ENCODE data around the gene ACRV1.

ACRV1 gene

DNA sequence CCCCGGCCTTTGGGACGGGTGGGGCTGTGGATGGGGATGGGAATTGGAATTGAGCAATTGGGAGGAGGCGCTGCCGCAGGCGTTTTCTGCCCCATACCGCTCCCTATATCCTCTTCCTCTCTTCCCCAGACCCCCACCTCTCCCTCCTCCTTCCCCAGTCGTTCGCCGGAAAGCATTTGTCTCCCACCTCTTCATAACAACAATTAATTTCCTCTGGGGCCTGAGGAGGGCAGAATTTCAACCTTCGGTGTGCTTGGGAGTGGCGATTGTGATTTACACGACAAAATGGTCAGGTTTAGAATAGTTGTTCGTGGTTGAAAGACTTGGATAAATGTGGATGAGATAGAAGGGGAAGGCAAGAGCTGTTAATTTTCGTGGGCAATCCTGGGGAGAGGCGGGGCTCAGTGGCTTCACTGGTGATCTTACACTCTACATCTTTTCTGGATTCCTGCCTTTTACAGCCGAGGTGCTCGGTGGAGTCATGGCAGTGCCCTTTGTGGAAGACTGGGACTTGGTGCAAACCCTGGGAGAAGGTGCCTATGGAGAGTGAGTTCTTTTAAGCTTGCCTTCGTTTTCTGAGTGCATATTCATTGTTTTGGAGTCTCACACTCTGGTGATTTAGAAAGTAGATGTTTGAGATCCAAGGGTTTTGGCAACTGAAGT is 54.2 kb downstream of the ACRV1 start:
- FAIRE-seq: peak; percentile 54
- peak; percentile 10 for DNase-seq (ENCODE audit: insufficient read length, low spot score)
- TF ChIP-seq TAF1 (IDR thresholded peaks at IDR 0.05; ENCODE audit: low read depth, low read length): no peak
- no peak for TF ChIP-seq PAX5 (IDR thresholded peaks at IDR 0.05; ENCODE audit: insufficient read depth, low read length, severe bottlenecking)
- no peak for TF ChIP-seq SPI1 (IDR thresholded peaks at IDR 0.05; ENCODE audit: low read depth, low read length)
- TF ChIP-seq POU2F2 (IDR thresholded peaks at IDR 0.05; ENCODE audit: low read depth, low read length): no peak
- TF ChIP-seq POLR2AphosphoS5 (IDR thresholded peaks at IDR 0.05; ENCODE audit: low read depth, low read length): no peak
- TF ChIP-seq POLR2A (IDR thresholded peaks at IDR 0.05; ENCODE audit: low read depth, low read length): no peak

DNA sequence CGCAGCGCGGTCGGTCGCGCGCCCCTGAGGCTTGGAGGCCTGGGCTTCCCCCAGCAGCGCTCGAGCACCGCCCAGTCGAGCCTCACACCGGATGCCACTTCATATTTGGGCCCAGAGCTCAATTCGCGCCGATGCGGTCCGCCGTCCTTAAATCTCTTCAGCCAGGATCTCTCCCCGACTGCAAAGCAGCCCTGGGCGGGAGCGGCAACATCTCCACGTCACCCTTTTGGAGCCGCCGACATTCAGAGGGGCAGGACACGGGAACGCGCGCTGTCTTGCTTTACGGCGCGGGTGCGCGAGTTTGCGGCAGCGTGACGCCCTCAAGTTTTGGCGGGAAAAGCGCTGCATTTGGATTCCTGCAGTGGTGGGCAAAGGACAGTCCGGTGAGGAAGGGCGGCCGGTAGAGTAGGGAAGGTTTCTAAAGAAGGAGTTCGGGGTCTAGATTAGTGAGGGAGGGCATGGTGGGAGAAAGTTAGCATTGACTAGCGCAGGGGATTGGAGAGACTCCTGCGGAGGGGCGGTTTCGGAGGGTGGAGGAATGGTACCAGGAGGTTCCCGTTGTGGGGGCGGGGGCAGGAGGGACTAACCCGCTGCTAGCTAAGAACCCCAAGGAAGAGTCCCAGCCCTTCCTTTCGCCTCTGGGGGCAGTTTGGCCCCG is 54.9 kb downstream of the ACRV1 start:
- peak; percentile 66 for DNase-seq (ENCODE audit: insufficient read length, low spot score)
- TF ChIP-seq POLR2AphosphoS5 (IDR thresholded peaks at IDR 0.05; ENCODE audit: low read depth, low read length): peak; percentile 78; the same call in 1 of the 2 replicates
- TF ChIP-seq TAF1 (IDR thresholded peaks at IDR 0.05; ENCODE audit: low read depth, low read length): peak; percentile 94
- no peak; the same call in 1 of the 2 replicates for TF ChIP-seq POU2F2 (IDR thresholded peaks at IDR 0.05; ENCODE audit: low read depth, low read length)
- TF ChIP-seq POLR2A (IDR thresholded peaks at IDR 0.05; ENCODE audit: low read depth, low read length): peak; percentile 82
- TF ChIP-seq PAX5 (IDR thresholded peaks at IDR 0.05; ENCODE audit: insufficient read depth, low read length, severe bottlenecking): no peak
- peak; percentile 96 for FAIRE-seq

DNA sequence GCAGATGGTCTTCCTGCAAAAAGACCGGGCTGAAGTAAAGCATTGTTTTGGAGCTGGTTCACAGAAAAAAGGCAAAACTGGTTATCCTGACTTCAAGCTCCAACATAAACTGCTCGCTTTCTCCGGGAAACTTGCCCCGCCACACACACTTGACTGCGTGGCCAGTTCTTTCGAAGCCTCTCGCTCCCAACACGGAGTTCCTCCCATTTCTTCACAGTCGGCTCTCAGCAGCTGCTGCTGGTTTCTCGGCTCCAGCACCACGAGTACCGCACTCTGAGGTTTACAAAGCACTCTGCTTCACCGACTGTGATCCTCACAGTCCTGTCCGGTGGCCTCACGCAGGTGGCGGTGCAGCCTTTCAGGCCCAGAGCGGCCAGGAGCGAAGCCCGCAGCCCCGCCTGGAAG is 55.4 kb downstream of the ACRV1 start:
- TF ChIP-seq POLR2A (IDR thresholded peaks at IDR 0.05; ENCODE audit: low read depth, low read length) (no peak), POLR2AphosphoS5 (IDR thresholded peaks at IDR 0.05; ENCODE audit: low read depth, low read length) (peak; percentile 69; the same call in 1 of the 2 replicates), SPI1 (IDR thresholded peaks at IDR 0.05; ENCODE audit: low read depth, low read length) (0 out of 2 replicates have a peak, but pooled peaks have one; percentile 6), POU2F2 (IDR thresholded peaks at IDR 0.05; ENCODE audit: low read depth, low read length) (no peak), PAX5 (IDR thresholded peaks at IDR 0.05; ENCODE audit: insufficient read depth, low read length, severe bottlenecking) (no peak), TAF1 (IDR thresholded peaks at IDR 0.05; ENCODE audit: low read depth, low read length) (no peak)
- DNase-seq (ENCODE audit: insufficient read length, low spot score) (no peak), FAIRE-seq (no peak)

DNA sequence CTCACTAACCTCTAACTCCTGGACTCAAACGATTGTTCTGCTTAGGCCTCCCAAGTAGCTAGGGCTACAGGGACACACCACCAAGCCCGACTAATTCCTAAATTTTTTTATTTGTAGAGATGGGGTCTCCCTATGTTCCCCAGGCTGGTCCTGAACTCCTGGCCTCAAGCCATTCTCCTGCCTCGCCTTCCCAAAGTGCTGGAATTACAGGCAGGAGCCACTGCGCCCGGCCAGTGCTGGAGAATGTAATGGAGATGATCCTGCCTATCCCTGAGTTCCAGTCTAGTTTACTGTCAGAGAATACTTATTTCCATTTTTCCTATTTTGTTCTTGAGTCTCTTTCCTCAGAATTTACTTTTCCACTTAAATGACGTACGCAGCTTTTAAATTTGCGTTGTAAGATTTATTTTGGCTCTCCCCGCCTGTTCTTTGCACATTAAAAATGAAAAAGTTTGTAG is 55.9 kb downstream of the ACRV1 start, which contains the start of gene CHEK1:
Gene CHEK1 (plus strand): TSS at position 408 of the 458 bp plus-strand sequence. CDS start 1,606 bp downstream, outside the sequence.
- no peak for TF ChIP-seq SPI1 (IDR thresholded peaks at IDR 0.05; ENCODE audit: low read depth, low read length)
- no peak for TF ChIP-seq POLR2A (IDR thresholded peaks at IDR 0.05; ENCODE audit: low read depth, low read length)
- TF ChIP-seq TAF1 (IDR thresholded peaks at IDR 0.05; ENCODE audit: low read depth, low read length): no peak
- TF ChIP-seq PAX5 (IDR thresholded peaks at IDR 0.05; ENCODE audit: insufficient read depth, low read length, severe bottlenecking): no peak
- no peak for TF ChIP-seq POU2F2 (IDR thresholded peaks at IDR 0.05; ENCODE audit: low read depth, low read length)
- no peak for TF ChIP-seq POLR2AphosphoS5 (IDR thresholded peaks at IDR 0.05; ENCODE audit: low read depth, low read length)
- FAIRE-seq (no peak), DNase-seq (ENCODE audit: insufficient read length, low spot score) (no peak)

DNA sequence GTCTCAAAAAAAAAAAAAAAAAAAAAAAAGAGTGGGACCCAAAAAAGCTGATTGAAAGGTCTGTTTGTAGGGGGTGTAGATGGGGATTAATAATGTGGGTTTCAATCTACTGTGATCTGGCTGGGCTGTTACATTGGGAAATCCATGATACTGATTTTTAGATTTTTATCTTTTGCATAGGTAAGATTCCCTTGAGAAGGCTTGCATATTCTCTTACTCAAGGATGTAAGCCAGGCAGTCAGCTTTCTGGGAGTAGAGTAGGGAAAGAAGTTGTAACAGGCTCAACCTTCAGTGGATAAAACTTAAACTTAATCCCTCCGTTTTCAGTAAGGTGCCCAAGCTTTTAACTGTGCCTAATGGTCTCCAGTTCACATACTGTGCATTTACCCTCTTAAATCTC is 57.6 kb downstream of the ACRV1 start:
- TF ChIP-seq POU2F2 (IDR thresholded peaks at IDR 0.05; ENCODE audit: low read depth, low read length) (no peak), SPI1 (IDR thresholded peaks at IDR 0.05; ENCODE audit: low read depth, low read length) (no peak), POLR2A (IDR thresholded peaks at IDR 0.05; ENCODE audit: low read depth, low read length) (no peak), TAF1 (IDR thresholded peaks at IDR 0.05; ENCODE audit: low read depth, low read length) (no peak), PAX5 (IDR thresholded peaks at IDR 0.05; ENCODE audit: insufficient read depth, low read length, severe bottlenecking) (no peak), POLR2AphosphoS5 (IDR thresholded peaks at IDR 0.05; ENCODE audit: low read depth, low read length) (no peak)
- FAIRE-seq: no peak
- no peak for DNase-seq (ENCODE audit: insufficient read length, low spot score)

DNA sequence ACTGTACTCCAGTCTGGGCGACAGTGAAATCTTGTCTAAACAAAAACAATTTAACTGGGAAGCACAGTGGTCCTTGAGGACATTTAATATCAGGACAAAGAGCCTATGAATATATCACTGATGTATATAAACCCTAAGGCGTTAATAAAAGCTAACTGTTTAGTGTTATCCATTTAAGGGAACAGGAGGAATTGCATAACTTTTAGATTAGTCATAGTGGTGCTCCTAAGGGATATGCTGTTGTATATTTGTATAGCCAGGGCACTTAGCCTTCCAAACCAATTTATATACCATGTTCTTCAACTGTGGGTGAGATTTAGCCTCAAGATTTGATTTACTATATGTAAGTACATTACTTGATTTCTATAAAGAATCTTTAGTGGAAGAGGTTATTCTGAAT is 58.7 kb downstream of the ACRV1 start:
- DNase-seq (ENCODE audit: insufficient read length, low spot score) (no peak), FAIRE-seq (no peak)

More for the DNA sequence above, 58.7 kb downstream of the ACRV1 start:
- no peak for TF ChIP-seq PAX5 (IDR thresholded peaks at IDR 0.05; ENCODE audit: insufficient read depth, low read length, severe bottlenecking)
- no peak for TF ChIP-seq POLR2A (IDR thresholded peaks at IDR 0.05; ENCODE audit: low read depth, low read length)
- TF ChIP-seq SPI1 (IDR thresholded peaks at IDR 0.05; ENCODE audit: low read depth, low read length): no peak
- no peak for TF ChIP-seq POU2F2 (IDR thresholded peaks at IDR 0.05; ENCODE audit: low read depth, low read length)
